PC-3 (cell line): ENCODE data around the gene FBN3.

ENCODE experiments used
- EZH2 ChIP-seq: fragments of 300-600 bp; sonication (generic); IDR thresholded peaks from one replicate; pipeline ENCODE4 v1.6.1; 2017; ENCODE audit warnings: antibody characterized with exemption, mild to moderate bottlenecking, low read length; ENCODE audit not compliant: unreplicated experiment
- EZH2phosphoT487 ChIP-seq: fragments of 300-600 bp; sonication (generic); IDR thresholded peaks from 2 replicates; pipeline ENCODE4 v1.6.1; 2018; ENCODE audit warnings: mild to moderate bottlenecking, antibody characterized with exemption, low read length, borderline replicate concordance
- TF ChIP-seq, protein P1 (sequence below): fragments of 300-600 bp; sonication (generic); conservative IDR thresholded peaks from 2 replicates; pipeline ENCODE4 v1.5.1; 2017; ENCODE audit warnings: antibody characterized with exemption, low read depth, mild to moderate bottlenecking, low read length

DNA sequence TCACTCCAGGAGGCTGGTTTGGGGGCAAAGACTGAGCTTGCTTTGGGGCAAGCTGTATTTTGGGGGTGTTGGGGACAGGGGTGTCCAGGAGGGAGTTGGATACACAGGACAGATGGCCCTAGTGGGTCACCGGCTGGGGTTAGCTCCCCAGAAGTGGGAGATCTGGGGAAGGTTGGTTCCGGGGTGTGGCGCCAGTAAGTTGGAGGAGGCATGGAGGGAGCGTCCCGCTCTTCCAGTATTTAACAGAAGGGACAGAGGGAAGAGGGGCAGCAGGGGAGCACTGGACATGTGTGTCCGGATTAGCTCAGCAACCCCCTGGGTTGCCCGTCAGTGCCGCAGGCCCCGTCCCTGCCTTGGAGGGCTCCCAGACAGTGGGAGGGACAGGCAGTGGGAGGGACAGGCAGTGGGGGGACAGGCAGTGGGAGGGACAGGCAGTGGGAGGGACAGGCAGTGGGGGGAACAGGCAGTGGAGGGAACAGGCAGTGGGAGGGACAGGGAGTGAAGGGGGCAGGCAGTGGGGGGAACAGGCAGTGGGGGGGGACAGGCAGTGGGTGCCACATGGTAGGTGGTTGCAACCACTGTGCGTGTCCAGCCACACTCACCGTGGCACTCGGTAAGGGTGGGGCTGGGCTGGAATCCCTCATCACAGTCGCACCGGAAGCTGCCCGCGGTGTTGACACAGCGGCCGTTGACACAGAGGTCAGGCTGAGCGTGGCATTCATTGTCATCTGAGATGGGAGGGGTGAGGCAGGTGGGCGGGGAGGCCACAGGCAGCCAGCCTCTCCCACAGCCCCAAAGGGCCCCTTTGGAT is 63.6 kb downstream of the FBN3 start:
- TF ChIP-seq, protein P1, sequence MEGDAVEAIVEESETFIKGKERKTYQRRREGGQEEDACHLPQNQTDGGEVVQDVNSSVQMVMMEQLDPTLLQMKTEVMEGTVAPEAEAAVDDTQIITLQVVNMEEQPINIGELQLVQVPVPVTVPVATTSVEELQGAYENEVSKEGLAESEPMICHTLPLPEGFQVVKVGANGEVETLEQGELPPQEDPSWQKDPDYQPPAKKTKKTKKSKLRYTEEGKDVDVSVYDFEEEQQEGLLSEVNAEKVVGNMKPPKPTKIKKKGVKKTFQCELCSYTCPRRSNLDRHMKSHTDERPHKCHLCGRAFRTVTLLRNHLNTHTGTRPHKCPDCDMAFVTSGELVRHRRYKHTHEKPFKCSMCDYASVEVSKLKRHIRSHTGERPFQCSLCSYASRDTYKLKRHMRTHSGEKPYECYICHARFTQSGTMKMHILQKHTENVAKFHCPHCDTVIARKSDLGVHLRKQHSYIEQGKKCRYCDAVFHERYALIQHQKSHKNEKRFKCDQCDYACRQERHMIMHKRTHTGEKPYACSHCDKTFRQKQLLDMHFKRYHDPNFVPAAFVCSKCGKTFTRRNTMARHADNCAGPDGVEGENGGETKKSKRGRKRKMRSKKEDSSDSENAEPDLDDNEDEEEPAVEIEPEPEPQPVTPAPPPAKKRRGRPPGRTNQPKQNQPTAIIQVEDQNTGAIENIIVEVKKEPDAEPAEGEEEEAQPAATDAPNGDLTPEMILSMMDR = no peak
- TF ChIP-seq EZH2 (no peak), EZH2phosphoT487 (no peak)
